GM23338 (cell line): ENCODE results near the gene SDE2.

Experiments
- CTCF ChIP-seq, 2 experiments: fragments of 200-600 bp in 1 of 2; sonication (generic) in 1 of 2; conservative IDR thresholded peaks; 2 replicates each; pipeline versions ENCODE4 v1.5.1 to v1.6.1; 2016 to 2017; ENCODE audit warnings: antibody characterized with exemption in 2 of 2, low read depth in 2 of 2, mild to moderate bottlenecking in 2 of 2, moderate library complexity in 1 of 2
- EZH2phosphoT487 ChIP-seq: fragments of 200-600 bp; sonication (generic); IDR thresholded peaks from one replicate; pipeline ENCODE4 v1.8.1; 2018; ENCODE audit warnings: antibody characterized with exemption; ENCODE audit not compliant: unreplicated experiment

GRCh38 chr1:225990705-225991464, 8.3 kb downstream of the SDE2 start:
- TF ChIP-seq EZH2phosphoT487: no peak
- no peak for TF ChIP-seq CTCF (conservative IDR thresholded peaks at IDR 0.05; ENCODE audit: low read depth in 2 of 2)
